ENCODE results near the gene IL6R.

Gene IL6R

GRCh38 chr1:154512760-154513159 is 107.6 kb downstream of the IL6R start:
- H3K9me3 Mint-ChIP-seq: no peaks in the 10 kb centered on the region

GRCh38 chr1:154514066-154514553 is 109.0 kb downstream of the IL6R start:
- Mint-ChIP-seq H3K27ac (no peak overlapping the region), H3K4me1 (ENCODE audit: low read depth) (no peaks in the 10 kb centered on the region), H3K4me3 (no peak overlapping the region), H3K9me3 (no peaks in the 10 kb centered on the region), H3K27me3 (peaks cover 15% of the 10 kb centered on the region), H3K36me3 (ENCODE audit: low read depth) (no peaks in the 10 kb centered on the region)
- DNase-seq: no peak

More at GRCh38 chr1:154512760-154513159, 107.6 kb downstream of the IL6R start:
- Mint-ChIP-seq H3K36me3 (ENCODE audit: low read depth) (no peaks in the 10 kb centered on the region), H3K4me1 (ENCODE audit: low read depth) (no peaks in the 10 kb centered on the region), H3K27ac (no peak overlapping the region), H3K4me3 (no peak overlapping the region), H3K27me3 (peaks cover 23% of the 10 kb centered on the region)
- DNase-seq: no peak

GRCh38 chr1:154517661-154518060 is 112.5 kb downstream of the IL6R start:
- no peaks in the 10 kb centered on the region for H3K9me3 Mint-ChIP-seq
- peaks cover 6% of the 10 kb centered on the region for H3K27me3 Mint-ChIP-seq
- no peaks in the 10 kb centered on the region for H3K36me3 Mint-ChIP-seq (ENCODE audit: low read depth)
- H3K4me3 Mint-ChIP-seq: no peak overlapping the region
- H3K27ac Mint-ChIP-seq: no peak overlapping the region
- no peak for DNase-seq
- peaks cover 3% of the 10 kb centered on the region for H3K4me1 Mint-ChIP-seq (ENCODE audit: low read depth)
